Epithelial cell of alveolus of lung (primary cell): ENCODE results near the gene MARCHF4. TPM values are rescaled to one million over a fixed set of nuclear protein-coding genes. Genes with fewer than 3 reads are reported as not detected.

Source experiments
- total RNA-seq: library from RNA; depleted of rRNA; stranded (reverse); fragments of >200 nt; gene quantifications from 2 replicates; pipeline ENCODE4 v1.2.1, GENCODE V29; 2015

MARCHF4 gene
- under 0.01 and 1.0 TPM in 2 replicates for total RNA-seq

GRCh38 chr2:216371721-216372702 lies at the start of gene MARCHF4:
Gene MARCHF4, minus strand, starts transcription at chr2:216372483. Its CDS starts 2,223 bp downstream, at chr2:216370260.

GRCh38 chr2:216412022-216412999 lies 40.0 kb upstream of the MARCHF4 start, which contains the start of gene SMARCAL1:
Gene SMARCAL1, plus strand, starts transcription at chr2:216412484. Its CDS starts 2,221 bp downstream, at chr2:216414705.

Other genes with a start within 250 kb of the MARCHF4 start
- 22.0 and 24.5 TPM in 2 replicates for gene SMARCAL1, start 40.0 kb upstream of the MARCHF4 start, total RNA-seq
- gene RPL37A, start 126.4 kb upstream of the MARCHF4 start, total RNA-seq: 2,101 and 2,585 TPM in 2 replicates